Esophagus muscularis mucosa (tissue), 3 donors: ENCODE measurements around the gene DSTYK.

Experiments used
- POLR2AphosphoS5 ChIP-seq, 2 donors: sonication (generic); formaldehyde crosslinking; IDR thresholded peaks; one replicate each; pipeline ENCODE4 v1.6.1; 2017; ENCODE audit warnings: antibody characterized with exemption in 2 of 2
- TF ChIP-seq, protein P1 (sequence below), 3 experiments: fragments of 200-600 bp in 2 of 3; fragments of 450-650 bp in 1 of 3; sonication (generic) in 2 of 3; IDR thresholded peaks; one replicate each; pipeline ENCODE4 v1.5.1; 2017 to 2019; ENCODE audit warnings: antibody characterized with exemption in 3 of 3, mild to moderate bottlenecking in 2 of 3, moderate library complexity in 1 of 3

DNA sequence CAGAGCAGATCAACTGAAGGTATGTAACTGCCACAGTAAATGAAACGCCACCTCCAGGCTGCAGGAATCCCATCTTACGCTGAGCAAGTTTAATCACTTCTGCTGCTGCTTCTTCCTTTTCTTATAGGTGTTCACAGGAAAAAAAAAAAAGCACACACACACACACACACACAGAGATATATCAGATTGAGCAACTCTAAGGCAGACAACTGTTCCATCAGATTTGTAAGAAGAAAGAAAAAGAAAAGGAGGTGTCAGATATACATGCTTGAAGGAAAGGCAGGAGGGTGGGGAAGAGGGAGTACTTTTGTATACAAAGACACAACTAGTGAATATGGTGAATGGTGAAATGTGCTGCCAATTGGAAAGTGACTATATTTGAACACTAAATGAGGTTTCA is 28.6 kb downstream of the DSTYK start:
- TF ChIP-seq, protein P1, sequence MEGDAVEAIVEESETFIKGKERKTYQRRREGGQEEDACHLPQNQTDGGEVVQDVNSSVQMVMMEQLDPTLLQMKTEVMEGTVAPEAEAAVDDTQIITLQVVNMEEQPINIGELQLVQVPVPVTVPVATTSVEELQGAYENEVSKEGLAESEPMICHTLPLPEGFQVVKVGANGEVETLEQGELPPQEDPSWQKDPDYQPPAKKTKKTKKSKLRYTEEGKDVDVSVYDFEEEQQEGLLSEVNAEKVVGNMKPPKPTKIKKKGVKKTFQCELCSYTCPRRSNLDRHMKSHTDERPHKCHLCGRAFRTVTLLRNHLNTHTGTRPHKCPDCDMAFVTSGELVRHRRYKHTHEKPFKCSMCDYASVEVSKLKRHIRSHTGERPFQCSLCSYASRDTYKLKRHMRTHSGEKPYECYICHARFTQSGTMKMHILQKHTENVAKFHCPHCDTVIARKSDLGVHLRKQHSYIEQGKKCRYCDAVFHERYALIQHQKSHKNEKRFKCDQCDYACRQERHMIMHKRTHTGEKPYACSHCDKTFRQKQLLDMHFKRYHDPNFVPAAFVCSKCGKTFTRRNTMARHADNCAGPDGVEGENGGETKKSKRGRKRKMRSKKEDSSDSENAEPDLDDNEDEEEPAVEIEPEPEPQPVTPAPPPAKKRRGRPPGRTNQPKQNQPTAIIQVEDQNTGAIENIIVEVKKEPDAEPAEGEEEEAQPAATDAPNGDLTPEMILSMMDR (IDR thresholded peaks at IDR 0.05): no peak
- TF ChIP-seq POLR2AphosphoS5 (IDR thresholded peaks at IDR 0.05): no peak
